Smooth muscle cell of the brain vasculature (primary cell): Measurements from ENCODE around the gene TP53RK.

Experiments
- DNase-seq: peaks from one replicate; pipeline ENCODE4 v3.0.0-alpha.2; 2012; ENCODE audit warnings: low read depth, low spot score

The TP53RK gene

GRCh38 chr20:46665602-46666001 is 23.6 kb downstream of the TP53RK start:
- no peak for DNase-seq

GRCh38 chr20:46663531-46663930 is 25.7 kb downstream of the TP53RK start:
- DNase-seq, result no peak

- DNase-seq, result no peak
Measured at GRCh38 chr20:46661659-46662058, 27.6 kb downstream of the TP53RK start.

GRCh38 chr20:46660487-46660886 is 28.8 kb downstream of the TP53RK start:
- DNase-seq, result no peak

GRCh38 chr20:46657618-46658017 is 31.6 kb downstream of the TP53RK start:
- DNase-seq, result no peak

- no peak for DNase-seq
Measured at GRCh38 chr20:46657137-46657536, 32.1 kb downstream of the TP53RK start.

- DNase-seq, result no peak
Measured at GRCh38 chr20:46652699-46653098, 36.5 kb downstream of the TP53RK start.

GRCh38 chr20:46651091-46651962 is 37.9 kb downstream of the TP53RK start, which contains the start of gene SLC13A3:
Gene SLC13A3, minus strand, starts transcription at chr20:46651459. Its CDS starts 38 bp downstream, at chr20:46651421.
- DNase-seq, result no peak

- DNase-seq, result no peak
Measured at GRCh38 chr20:46650575-46651090, 38.6 kb downstream of the TP53RK start.

GRCh38 chr20:46649965-46650542 is 39.2 kb downstream of the TP53RK start:
- no peak for DNase-seq

- DNase-seq, result no peak
Measured at GRCh38 chr20:46649650-46649949, 39.6 kb downstream of the TP53RK start.

- no peak for DNase-seq
Measured at GRCh38 chr20:46648903-46649649, 40.2 kb downstream of the TP53RK start.

- no peak for DNase-seq
Measured at GRCh38 chr20:46647469-46647868, 41.8 kb downstream of the TP53RK start.

- DNase-seq, result no peak
Measured at GRCh38 chr20:46646659-46647380, 42.4 kb downstream of the TP53RK start.

- DNase-seq, result no peak
Measured at GRCh38 chr20:46646122-46646521, 43.1 kb downstream of the TP53RK start.

- DNase-seq, result no peak
Measured at GRCh38 chr20:46644733-46645132, 44.5 kb downstream of the TP53RK start.

- no peak for DNase-seq
Measured at GRCh38 chr20:46644160-46644559, 45.1 kb downstream of the TP53RK start.

- DNase-seq, result no peak
Measured at GRCh38 chr20:46642969-46643343, 46.3 kb downstream of the TP53RK start.

GRCh38 chr20:46642265-46642968 is 46.8 kb downstream of the TP53RK start:
- no peak for DNase-seq

- no peak for DNase-seq
Measured at GRCh38 chr20:46641424-46641823, 47.8 kb downstream of the TP53RK start.
